Pancreas (tissue), 10 donors: ENCODE results near the gene CMIP. TPM values are rescaled to one million over a fixed set of nuclear protein-coding genes. Genes with fewer than 3 reads are reported as not detected.

Source experiments
- ATAC-seq, 4 donors: fragments of 200-7000 bp; cut with Tn5 transposase; one replicate each; pipeline versions ENCODE4 v1.8.0 to v1.9.1; 2020; ENCODE audit warnings: mild to moderate bottlenecking in 4 of 4, moderate library complexity in 4 of 4
- DNase-seq, 6 donors: peaks; one replicate each; pipeline ENCODE4 v3.0.0-alpha.2; 2020
- FAIRE-seq: peaks from 2 replicates; lab custom pipeline; 2012; peaks lifted over from hg19 to GRCh38; lab: Jason Lieb, UNC
- H3K27ac ChIP-seq, 4 donors: fragments of 200-600 bp; sonication (generic); 1 replicate in 3 of 4; 2 replicates in 1 of 4; pipeline versions ENCODE4 v1.5.0 to v1.8.0; 2020
- H3K27me3 ChIP-seq, 4 donors: fragments of 200-600 bp; one replicate each; pipeline ENCODE4 v1.8.0; 2021
- H3K36me3 ChIP-seq, 3 donors: fragments of 200-600 bp; sonication (generic) in 1 of 3; one replicate each; pipeline versions ENCODE4 v1.5.0 to v1.8.0; 2020 to 2021
- H3K4me1 ChIP-seq, 3 donors: fragments of 200-600 bp; one replicate each; pipeline ENCODE4 v1.8.0; 2021
- H3K4me3 ChIP-seq, 4 donors: fragments of 200-600 bp; sonication (generic) in 2 of 4; one replicate each; pipeline versions ENCODE4 v1.5.0 to v1.8.0; 2020 to 2021
- H3K9me3 ChIP-seq, 4 donors: fragments of 200-600 bp; one replicate each; pipeline ENCODE4 v1.8.0; 2021
- WGBS, 2 donors: extraction: QIAGEN DNeasy Blood & Tissue Kit; methylation state at CpG; one replicate each; pipeline ENCODE4 v1.1.7; 2013; 5-methylcytosine and 5-hydroxymethylcytosine counted together
- intact Hi-C, 3 donors: fragments of 100-400 bp; cut with DNase I; formaldehyde crosslinking; loops; one replicate each; pipeline versions ENCODE4 v1.11.1 to v1.14.2; 2022
- polyA plus RNA-seq, 2 donors: library from polyadenylated mRNA; stranded (reverse); fragments of 200-250 nt; gene quantifications; one replicate each; pipeline ENCODE4 v1.2.3, GENCODE V29; 2013
- total RNA-seq, 6 donors: library from RNA; stranded (reverse); fragmentation: NEBNext Ultra II Directional in 4 of 6; extraction: Animal tissue kit (Norgen Biotek cat#: 25700) in 4 of 6; gene quantifications; one replicate each; pipeline versions ENCODE4 v1.2.1 to v1.2.4, GENCODE V29; 2021 to 2023
- TF ChIP-seq, protein P1 (sequence below), 4 donors: fragments of 200-600 bp; sonication (generic) in 3 of 4; IDR thresholded peaks; one replicate each; pipeline versions ENCODE4 v1.5.0 to v1.8.0; 2021; ENCODE audit warnings: antibody characterized with exemption in 4 of 4
- donor health status: healthy with polysubstance abuse.
- donor health status: DM: no; HTN: no; CAD: no; lungs with moderate emphysema.
- donor health status: DM: no; HTN: no; CAD: no.
- donor health status: control.
- donor health status: control.
- donor health status: Bipolar disorder and iron deficiency.
- donor health status: DM: yes; HTN: yes; CAD: no.
- donor health status: DM: no; HTN: no; CAD: no.
- donor health status: DM: no; HTN: no; CAD: no.
- donor health status: DM: yes; HTN: yes; CAD: no.

CMIP gene
- total and polyA plus RNA-seq, 8 donors: 9.7 to 37.0 (median 21.5) TPM

DNA sequence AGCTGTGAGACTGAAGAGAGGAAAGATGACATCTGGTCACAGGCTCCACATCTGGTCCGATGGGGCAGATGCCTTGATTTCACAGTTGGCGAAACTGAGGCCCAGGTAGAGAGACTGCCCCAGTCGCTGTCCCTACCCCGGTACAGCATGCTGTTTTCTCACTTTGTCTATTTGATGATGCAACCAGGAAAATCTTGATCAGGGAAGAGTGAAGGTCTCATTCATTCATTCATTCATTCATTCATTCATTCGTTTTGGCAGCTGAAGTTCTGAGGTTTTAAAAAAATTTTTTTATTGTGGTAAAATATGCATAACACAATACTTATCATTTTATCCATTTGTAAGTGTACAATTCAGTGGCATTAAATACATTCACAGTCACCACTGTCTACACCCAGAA is 19.7 kb downstream of the CMIP start:
- ATAC-seq (no peak), DNase-seq (peak in 1 of 6 donors; percentile 19), FAIRE-seq (no peak)
- Histone ChIP-seq H3K27me3 (no peaks in the 10 kb centered on the region), H3K27ac (no peak overlapping the region), H3K4me3 (no peak overlapping the region), H3K36me3 (no peaks in the 10 kb centered on the region), H3K9me3 (no peaks in the 10 kb centered on the region), H3K4me1 (peaks cover 9 to 21% (median 12%) of the 10 kb centered on the region in 3 donors)
- 86 to 89% methylated on average over 5 of the region's 5 CpGs for WGBS, 2 donors
- TF ChIP-seq, protein P1, sequence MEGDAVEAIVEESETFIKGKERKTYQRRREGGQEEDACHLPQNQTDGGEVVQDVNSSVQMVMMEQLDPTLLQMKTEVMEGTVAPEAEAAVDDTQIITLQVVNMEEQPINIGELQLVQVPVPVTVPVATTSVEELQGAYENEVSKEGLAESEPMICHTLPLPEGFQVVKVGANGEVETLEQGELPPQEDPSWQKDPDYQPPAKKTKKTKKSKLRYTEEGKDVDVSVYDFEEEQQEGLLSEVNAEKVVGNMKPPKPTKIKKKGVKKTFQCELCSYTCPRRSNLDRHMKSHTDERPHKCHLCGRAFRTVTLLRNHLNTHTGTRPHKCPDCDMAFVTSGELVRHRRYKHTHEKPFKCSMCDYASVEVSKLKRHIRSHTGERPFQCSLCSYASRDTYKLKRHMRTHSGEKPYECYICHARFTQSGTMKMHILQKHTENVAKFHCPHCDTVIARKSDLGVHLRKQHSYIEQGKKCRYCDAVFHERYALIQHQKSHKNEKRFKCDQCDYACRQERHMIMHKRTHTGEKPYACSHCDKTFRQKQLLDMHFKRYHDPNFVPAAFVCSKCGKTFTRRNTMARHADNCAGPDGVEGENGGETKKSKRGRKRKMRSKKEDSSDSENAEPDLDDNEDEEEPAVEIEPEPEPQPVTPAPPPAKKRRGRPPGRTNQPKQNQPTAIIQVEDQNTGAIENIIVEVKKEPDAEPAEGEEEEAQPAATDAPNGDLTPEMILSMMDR (IDR thresholded peaks at IDR 0.05): no peak
- intact Hi-C loops: no loop called here

DNA sequence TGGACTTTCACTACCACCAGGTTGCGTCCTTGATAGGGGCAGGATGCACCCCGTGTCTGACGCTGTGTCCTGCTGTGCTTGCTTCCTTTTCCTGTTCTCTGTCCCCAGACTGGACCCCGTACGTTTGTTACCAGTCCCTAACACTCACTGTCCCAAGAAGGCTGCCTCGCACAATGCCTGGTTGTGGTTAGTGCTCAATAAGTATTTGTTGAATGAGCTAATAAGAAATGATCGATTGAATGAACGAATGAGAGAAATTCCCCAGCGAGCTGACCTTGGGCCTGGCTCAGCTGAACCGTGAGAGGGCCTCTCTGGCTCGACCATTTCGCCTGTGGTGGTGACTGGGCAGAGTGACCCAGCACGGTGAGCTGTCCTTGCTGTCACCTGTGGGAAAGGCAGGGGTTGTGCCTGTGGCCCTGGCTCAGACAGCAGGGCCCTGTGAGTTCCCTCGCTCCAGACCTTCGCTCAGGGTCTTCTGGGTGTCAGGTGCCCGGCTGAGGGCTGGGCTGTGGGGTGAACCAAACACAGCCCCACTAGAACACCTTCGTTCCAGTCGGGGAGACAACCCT is 20.9 kb downstream of the CMIP start:
- FAIRE-seq (no peak), ATAC-seq (peak; percentile 77 to 93 (median 87)), DNase-seq (peak in 5 of 6 donors; percentile 58 to 81 (median 66))
- H3K9me3 ChIP-seq: no peaks in the 10 kb centered on the region
- WGBS, 2 donors: 33 to 36% methylated on average over 18 of the region's 18 CpGs
- TF ChIP-seq, protein P1 (IDR thresholded peaks at IDR 0.05): no peak
- no peak overlapping the region for H3K4me3 ChIP-seq
- no peaks in the 10 kb centered on the region for H3K36me3 ChIP-seq
- intact Hi-C loops: no loop called here
- no peaks in the 10 kb centered on the region for H3K27me3 ChIP-seq
- H3K4me1 ChIP-seq: peaks cover 9 to 26% (median 12%) of the 10 kb centered on the region in 3 donors
- H3K27ac ChIP-seq: peak overlapping the region; percentile 9 to 50 (median 16)

DNA sequence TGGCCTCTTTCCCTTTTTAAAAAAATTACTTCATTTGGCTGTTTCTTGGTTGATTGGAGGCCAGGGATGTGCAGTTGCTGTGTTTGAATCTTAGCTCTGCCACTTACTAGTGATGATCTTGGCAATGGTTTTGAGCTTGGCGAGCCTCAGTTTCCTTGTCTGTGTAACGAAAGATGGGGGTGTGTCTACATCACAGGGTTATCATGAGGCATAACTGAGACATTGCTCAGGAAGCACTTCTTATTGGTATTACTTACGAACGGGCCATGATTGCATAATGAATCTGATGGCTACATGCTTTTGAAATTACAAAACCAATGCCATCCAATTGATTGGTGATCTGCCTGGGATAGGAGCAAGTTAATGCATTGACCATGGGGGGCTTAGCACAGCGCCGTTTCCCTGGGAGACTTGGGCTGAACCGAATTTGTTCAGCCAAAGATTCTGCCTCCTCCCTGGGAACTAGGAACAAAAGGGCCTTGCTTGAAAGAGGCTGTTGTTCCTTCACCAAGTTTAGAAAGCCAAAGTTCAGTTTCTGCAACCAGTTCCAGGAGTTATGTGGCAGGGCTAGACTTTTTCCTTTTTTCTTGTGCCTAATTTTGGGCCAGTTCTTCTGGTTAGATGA is 21.9 kb downstream of the CMIP start:
- ATAC-seq (no peak), FAIRE-seq (no peak), DNase-seq (peak in 1 of 6 donors; percentile 4)
- intact Hi-C loops: no loop called here
- H3K27me3 ChIP-seq: no peaks in the 10 kb centered on the region
- 66 to 72% methylated on average over 7 of the region's 7 CpGs for WGBS, 2 donors
- H3K27ac ChIP-seq: peak overlapping the region in 1 of 4 donors; percentile 13
- H3K4me3 ChIP-seq: no peak overlapping the region
- no peaks in the 10 kb centered on the region for H3K9me3 ChIP-seq
- peaks cover 9 to 26% (median 12%) of the 10 kb centered on the region in 3 donors for H3K4me1 ChIP-seq
- TF ChIP-seq, protein P1 (IDR thresholded peaks at IDR 0.05): no peak
- no peaks in the 10 kb centered on the region for H3K36me3 ChIP-seq

DNA sequence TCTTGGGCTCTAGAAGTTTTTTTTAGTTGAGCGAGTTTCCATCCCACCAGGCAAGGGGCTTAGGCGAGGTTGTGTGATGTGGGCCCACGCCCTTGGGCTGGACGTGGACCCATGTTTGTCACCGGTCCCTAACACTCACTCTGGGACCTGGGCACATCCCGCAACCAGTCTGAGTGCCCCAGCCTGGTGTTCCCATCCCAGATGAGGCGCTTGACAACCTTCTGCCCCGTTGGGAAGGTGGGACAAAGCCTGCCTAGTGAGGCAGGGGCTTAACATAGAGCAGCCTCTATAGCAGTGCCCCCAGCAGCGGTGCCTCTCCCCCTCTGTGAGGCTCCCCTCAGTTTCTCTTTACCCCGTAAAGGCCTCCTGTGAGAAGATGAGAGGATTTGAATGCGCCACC is 22.5 kb downstream of the CMIP start:
- intact Hi-C loops: no loop called here
- ATAC-seq: no peak

More for the DNA sequence above, 22.5 kb downstream of the CMIP start:
- TF ChIP-seq, protein P1 (IDR thresholded peaks at IDR 0.05): no peak
- no peak overlapping the region for H3K27ac ChIP-seq
- H3K27me3 ChIP-seq: no peaks in the 10 kb centered on the region
- peaks cover 9 to 25% (median 12%) of the 10 kb centered on the region in 3 donors for H3K4me1 ChIP-seq
- WGBS, 2 donors: 96 to 97% methylated on average over 11 of the region's 11 CpGs
- no peaks in the 10 kb centered on the region for H3K36me3 ChIP-seq
- DNase-seq (peak in 1 of 6 donors; percentile 15), FAIRE-seq (no peak)
- H3K9me3 ChIP-seq: no peaks in the 10 kb centered on the region
- no peak overlapping the region for H3K4me3 ChIP-seq
